HEK293T (cell line): ENCODE results near the gene POLD3.

Source experiments
- ARNT ChIP-seq: fragments of 450-650 bp; IDR thresholded peaks from 2 replicates; pipeline ENCODE4 v1.6.1; 2017; ENCODE audit warnings: mild to moderate bottlenecking
- BHLHE40 ChIP-seq: fragments of 450-650 bp; IDR thresholded peaks from 2 replicates; pipeline ENCODE4 v1.6.1; 2016; ENCODE audit warnings: mild to moderate bottlenecking, moderate library complexity, borderline replicate concordance
- CTBP1 ChIP-seq: fragments of 450-650 bp; IDR thresholded peaks from 2 replicates; pipeline ENCODE4 v1.6.1; 2016; ENCODE audit warnings: borderline replicate concordance
- ELF4 ChIP-seq: fragments of 450-650 bp; IDR thresholded peaks from 2 replicates; pipeline ENCODE4 v1.6.1; 2017; ENCODE audit warnings: antibody characterized with exemption
- FOXA1 ChIP-seq: fragments of 450-650 bp; IDR thresholded peaks from 2 replicates; pipeline ENCODE4 v1.6.1; 2016; ENCODE audit warnings: mild to moderate bottlenecking
- FOXM1 ChIP-seq: fragments of 450-650 bp; IDR thresholded peaks from 2 replicates; pipeline ENCODE4 v1.6.1; 2017; ENCODE audit warnings: mild to moderate bottlenecking, borderline replicate concordance
- HDGF ChIP-seq: fragments of 450-650 bp; IDR thresholded peaks from 2 replicates; pipeline ENCODE4 v1.6.1; 2017; ENCODE audit warnings: antibody characterized with exemption, borderline replicate concordance
- L3MBTL2 ChIP-seq: fragments of 450-650 bp; conservative IDR thresholded peaks from 2 replicates; pipeline ENCODE4 v1.6.1; 2016; ENCODE audit warnings: mild to moderate bottlenecking
- NFRKB ChIP-seq: fragments of 450-650 bp; IDR thresholded peaks from 2 replicates; pipeline ENCODE4 v1.6.1; 2016; ENCODE audit warnings: mild to moderate bottlenecking, moderate library complexity
- SP1 ChIP-seq: fragments of 450-650 bp; IDR thresholded peaks from 2 replicates; pipeline ENCODE4 v1.6.1; 2017
- SUZ12 ChIP-seq: fragments of 450-650 bp; IDR thresholded peaks from 2 replicates; pipeline ENCODE4 v1.6.1; 2016; ENCODE audit warnings: mild to moderate bottlenecking
- TARDBP ChIP-seq: fragments of 450-650 bp; IDR thresholded peaks from 2 replicates; pipeline ENCODE4 v1.6.1; 2016
- ZNF384 ChIP-seq: fragments of 450-650 bp; IDR thresholded peaks from 2 replicates; pipeline ENCODE4 v1.6.1; 2016
- TF ChIP-seq, protein P1 (sequence below): fragments of 450-650 bp; IDR thresholded peaks from 2 replicates; pipeline ENCODE4 v1.6.1; 2016

DNA sequence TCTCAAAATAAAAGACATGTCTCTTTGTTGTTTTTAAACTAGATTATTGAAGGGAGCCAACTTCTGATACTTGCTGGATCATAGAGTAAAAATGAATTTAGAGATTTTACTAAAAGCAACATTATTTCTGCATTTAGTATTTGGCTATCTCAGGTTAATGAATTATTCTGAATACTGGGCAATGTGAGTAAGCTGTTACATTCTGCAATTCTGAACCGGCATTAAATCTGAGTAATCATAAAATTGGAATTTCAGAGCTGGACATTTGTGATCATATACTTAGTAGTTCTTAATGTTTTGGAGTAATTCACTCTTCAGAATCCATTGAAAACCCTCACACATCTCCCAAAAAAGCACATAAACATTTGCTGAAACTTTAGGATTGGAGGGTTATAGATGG lies 11.5 kb downstream of the POLD3 start:
- TF ChIP-seq SUZ12: no peak
- no peak for TF ChIP-seq SP1
- TF ChIP-seq, protein P1, sequence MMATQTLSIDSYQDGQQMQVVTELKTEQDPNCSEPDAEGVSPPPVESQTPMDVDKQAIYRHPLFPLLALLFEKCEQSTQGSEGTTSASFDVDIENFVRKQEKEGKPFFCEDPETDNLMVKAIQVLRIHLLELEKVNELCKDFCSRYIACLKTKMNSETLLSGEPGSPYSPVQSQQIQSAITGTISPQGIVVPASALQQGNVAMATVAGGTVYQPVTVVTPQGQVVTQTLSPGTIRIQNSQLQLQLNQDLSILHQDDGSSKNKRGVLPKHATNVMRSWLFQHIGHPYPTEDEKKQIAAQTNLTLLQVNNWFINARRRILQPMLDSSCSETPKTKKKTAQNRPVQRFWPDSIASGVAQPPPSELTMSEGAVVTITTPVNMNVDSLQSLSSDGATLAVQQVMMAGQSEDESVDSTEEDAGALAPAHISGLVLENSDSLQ: no peak
- no peak for TF ChIP-seq ARNT
- no peak for TF ChIP-seq L3MBTL2
- no peak for TF ChIP-seq TARDBP
- TF ChIP-seq FOXA1: no peak
- TF ChIP-seq ELF4: no peak
- no peak for TF ChIP-seq FOXM1
- no peak for TF ChIP-seq HDGF
- no peak for TF ChIP-seq CTBP1
- no peak for TF ChIP-seq ZNF384
- no peak for TF ChIP-seq BHLHE40
- no peak for TF ChIP-seq NFRKB
